GM19452 (cell line): ENCODE data around the gene SORBS2.

Experiments
- ATAC-seq: cut with Tn5 transposase; IDR thresholded peaks from one replicate; pipeline ENCODE4 v1.9.1; 2021; ENCODE audit not compliant: unreplicated experiment

SORBS2 gene

DNA sequence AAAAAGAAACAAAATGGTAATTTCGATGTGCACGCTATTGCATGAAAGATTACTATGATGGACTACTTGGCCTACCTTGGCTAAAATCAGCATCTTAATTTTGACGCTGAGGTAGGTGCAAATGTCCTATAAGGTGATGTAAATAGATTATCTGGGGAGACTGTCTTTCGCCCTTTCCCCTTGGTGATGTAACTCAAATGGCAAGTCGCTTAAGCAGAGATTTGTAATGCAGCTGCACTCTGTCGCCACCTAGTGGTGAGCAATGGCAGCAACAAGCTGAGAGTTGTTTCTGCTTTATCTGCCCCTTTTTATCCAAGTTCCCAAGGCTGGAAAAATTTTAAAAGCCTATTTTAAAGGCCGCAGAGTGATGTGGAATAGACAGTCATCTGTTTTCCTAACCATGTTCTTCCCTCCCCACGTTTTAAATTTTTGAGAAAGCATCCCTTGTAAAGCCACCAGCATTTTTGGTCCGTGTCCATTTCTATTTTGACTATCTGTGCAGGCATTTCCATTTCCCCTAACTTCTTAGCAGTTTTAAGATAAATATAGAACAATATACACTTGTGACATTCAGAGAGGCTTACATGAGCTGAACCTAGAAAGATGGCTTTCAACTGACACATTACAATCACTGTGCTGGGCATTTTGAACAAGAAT, 214.3 kb downstream of the SORBS2 start:
- ATAC-seq: peak; percentile 84

DNA sequence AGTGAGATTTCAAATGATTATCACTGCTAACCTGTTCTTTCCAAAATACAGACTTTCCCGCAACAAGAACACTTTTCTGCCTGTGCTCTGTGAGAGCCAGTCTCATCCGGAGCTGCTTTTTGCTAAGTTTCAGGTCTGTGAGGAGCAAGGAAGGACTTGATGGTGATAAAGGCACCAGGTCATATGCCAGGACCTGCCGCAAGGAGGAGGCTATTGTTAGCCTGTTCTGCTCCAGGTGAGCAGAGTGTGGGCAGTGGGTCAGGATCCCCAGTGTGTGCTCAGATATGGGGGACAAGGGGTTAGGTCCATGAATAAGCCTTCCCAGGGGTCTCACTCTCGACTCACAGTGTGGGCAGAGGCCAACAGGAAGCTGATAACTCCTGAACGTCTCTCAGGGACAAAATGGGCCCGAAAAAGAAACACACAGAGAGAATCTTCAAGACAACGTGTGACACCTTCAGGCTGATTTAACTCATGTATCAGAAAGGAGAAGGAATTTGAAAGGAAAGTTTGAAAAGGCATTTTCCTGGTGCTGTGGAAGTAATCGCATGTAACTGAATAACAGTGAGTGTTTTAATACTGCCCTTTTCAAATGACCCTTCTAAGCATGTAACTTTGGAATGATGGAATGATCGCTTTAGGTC, 219.0 kb downstream of the SORBS2 start:
- ATAC-seq: no peak

DNA sequence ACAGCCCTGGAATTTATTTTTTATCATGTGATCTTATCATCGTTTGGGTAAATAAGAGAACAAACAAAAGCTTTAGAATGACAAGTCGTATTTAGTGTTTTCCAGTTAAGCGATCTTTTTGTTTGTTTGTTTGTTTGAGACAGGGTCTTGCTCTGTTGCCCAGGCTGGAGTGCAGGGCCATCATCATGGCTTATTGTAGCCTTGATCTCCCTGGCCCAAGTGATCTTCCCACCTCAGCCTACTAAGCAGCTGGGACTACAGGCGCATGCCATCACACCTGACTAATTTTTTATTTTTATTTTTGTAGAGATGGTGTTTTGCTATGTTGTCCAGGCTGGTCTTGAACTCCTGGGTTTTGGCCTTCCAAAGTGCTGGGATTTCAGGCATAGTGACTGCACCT, 219.6 kb downstream of the SORBS2 start:
- ATAC-seq: no peak

DNA sequence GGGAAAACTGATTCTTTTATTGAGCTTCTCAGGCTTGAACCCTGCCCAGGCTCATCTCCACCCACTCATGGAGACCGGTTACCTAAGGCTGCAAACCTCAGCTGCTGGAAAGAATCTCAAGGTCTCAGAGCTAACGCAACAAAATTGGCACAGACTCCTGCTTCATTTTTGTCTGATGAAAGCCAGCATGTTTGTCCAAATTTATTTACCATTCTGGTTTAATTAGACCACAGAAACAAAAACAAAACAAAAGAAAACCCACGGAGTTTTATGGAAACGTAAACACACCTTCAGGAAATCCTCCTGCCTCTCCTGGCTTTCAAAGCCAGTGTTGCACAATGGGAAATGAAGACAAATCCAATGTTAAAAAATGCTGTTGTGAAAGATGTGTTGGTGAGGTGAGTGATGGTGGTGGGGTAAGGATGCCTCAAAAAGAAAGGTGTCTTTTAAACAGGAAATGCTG, 220.3 kb downstream of the SORBS2 start:
- no peak for ATAC-seq

DNA sequence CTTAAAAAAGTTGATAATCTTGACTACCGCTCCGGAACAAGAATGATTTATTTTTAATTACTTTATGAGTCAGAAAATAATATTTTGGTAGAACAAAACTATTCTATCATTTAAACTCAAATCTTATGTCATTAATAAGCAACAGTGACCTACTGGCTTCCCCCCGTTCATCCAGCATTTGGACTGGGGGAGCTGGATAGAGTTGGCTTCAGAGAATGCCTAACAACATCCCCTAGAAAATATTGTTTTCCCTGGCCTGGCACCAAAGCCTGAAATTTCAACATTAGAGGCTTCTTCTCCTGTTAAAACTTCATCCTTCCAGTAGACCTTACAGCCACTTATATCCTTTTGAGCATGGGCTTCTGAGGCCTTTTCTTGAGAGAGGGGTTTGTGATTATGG, 221.0 kb downstream of the SORBS2 start:
- ATAC-seq: no peak

DNA sequence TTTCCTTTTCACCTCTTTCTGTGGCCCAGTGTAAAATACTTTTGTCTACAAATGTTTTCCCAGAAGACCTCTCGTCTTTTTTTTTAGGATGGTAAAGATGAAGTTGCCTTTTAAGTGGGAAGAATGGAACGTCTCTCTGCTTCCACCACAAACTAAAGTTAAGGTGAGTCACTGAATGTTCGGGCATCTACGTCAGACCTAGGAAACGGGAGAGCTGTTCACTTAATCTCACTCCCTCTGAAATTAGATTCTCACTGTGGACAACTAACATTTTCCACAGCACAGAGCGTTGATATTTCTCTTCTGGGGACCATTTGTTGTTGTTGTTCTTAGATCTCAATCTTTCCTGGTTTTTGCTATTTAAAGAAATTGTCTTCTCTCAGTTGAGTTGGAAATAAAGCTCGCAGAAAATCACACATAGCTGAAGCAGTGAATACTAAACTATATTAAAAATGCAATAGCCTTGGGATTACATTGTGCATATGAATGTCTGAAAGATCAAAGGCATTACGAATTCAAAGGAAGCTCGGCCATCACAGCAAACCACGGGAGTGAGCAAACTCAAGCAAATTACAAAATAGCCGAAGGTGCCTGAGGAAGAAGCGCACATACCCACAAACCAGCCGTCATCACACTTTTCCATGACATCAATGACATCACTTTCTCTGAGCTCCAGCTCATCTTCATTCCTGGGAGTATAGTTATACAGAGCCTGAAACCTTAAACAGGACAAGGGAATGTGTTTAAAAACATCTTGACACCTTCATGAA, 222.7 kb downstream of the SORBS2 start:
- no peak for ATAC-seq

DNA sequence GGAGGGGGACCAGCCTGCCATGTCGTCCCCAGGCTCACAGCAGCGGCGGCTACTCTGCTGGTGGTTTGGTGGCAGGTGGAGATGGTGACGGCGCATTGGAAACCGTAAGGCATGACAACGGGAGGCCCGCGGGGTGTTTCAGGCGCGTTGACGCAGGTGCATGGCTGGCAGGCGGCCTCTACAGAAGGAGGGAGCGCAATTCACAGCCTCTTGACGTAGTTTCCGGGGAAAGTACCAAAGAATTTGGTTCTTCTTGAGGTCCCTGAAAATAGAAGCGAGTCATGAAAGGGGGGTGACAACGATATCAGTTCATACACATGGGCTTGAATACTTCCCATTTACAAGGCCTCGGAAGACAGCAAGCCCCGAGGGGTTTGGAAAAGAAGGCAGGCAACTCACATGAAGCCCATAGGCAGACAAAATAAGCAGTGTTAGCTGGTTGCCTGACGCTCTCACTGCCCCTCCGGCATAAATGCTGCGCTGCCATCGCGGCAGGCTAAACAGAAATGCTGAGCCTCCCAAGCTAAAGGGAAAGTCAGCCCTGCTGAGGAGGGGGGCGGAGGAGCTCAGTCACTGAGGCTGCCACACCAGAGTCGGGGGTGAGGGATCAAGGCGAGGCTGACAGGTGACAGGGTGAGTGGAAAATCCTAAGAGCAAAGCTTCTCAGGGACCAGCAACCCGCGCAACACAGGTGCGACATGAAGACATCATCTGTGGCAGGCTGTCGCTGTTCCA, 224.4 kb downstream of the SORBS2 start:
- ATAC-seq: peak; percentile 99

DNA sequence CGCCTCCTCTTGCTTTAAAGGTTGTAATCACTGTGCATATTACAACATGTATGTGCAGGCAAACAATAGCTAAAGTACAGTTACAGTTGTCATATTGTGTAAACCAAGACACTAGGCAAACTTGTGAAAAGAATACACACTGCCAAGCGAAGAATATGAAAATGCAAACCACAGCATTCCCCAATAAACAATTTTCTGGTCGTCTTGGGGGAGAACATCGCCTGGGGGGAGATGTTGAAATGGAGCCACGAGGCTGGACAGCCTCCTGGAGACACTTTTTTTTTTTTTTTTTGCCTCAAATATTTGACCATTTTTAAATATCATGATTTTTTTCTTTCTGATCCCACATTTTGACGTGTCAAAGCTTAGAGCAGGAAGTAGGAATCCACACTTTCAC, 225.0 kb downstream of the SORBS2 start:
- ATAC-seq: no peak

DNA sequence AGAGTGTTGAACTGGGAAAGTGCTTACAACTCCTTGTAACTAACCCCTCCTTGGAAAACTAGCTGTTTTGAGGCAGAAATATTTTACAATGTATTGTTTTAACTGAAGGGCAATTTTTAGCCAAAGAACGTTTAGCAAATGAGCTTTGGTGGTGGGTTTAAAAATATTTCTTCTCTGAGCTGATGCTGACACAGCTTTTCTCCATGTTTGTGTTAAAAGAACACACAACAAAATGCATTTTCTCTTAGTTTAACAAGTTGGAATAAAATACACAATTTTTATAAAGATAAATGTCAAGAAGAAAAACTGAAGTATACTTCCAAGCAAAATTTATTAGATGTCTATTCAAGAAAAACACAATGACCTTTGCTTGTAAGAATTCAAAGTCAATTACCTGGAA, 226.8 kb downstream of the SORBS2 start:
- no peak for ATAC-seq

DNA sequence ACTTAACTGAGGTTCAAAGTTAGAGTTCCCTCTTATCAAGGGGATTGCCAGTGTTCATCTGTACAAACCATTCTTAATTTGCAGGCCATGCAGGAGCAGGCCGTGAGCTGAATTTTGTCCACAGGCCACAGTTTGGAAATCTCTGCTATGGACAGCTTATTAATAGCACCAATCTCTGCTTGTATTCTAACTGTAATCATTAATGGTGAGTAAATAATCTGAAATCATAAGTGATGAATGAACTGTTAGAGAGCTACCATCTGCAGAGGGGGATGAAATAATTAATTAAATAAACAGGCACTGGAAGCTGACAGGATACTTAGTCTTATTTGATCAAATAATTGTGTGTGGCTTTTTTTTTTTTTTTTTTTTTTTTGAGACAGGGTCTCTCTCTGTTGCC, 228.2 kb downstream of the SORBS2 start:
- ATAC-seq: no peak

DNA sequence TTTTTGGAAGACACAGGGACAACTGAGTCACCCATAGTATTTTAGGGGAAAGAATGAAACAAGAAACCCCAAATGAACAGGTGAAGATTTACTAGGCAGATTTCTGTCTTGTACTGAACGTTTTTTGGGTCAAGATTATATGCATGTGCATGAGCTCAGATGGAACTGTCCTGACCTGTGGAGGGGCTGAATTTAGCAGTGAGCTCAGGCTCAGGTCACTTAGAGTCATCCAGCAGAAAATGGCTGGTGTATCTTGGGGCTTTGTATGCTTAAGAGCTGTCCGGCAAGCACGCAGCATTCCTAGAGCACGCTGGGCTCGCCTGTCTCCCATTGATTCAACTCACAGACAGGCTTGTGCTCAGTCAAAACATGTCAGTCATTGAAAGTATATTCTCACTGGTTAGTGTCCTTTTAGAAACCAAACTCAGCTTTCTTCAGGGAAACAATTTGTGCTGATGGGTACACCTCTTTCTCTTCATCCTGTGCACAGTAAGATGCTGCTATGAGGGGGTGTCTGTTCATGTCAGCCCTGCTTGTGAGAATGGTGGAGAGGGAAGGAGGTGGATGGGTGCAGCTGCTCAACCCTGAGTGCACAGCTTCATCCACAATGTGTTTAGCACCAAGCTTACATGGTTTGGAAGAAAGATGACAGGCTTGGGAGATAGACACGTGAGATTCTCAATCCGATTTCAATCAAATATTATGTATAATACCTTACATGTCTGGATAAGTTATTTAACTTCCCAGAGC, 229.2 kb downstream of the SORBS2 start:
- no peak for ATAC-seq

DNA sequence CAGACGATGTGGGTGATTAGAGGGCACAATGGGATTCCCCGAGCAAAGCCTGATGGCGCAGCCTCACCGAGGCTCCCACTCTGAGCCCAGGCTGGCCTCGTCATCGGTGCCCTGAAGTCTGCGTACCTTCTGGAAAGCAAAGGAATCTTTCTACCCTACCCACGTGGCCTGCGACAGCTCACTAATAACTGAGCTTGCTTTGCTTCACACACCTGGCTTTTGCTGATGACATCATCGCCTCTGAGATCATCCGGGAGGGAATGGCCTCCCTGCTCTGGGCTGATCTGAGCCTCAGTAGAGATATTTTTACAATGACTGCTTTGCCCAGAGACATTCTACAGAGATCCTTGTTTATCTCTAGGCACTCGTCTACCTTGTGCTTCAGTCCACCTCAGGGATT, 231.3 kb downstream of the SORBS2 start:
- no peak for ATAC-seq

DNA sequence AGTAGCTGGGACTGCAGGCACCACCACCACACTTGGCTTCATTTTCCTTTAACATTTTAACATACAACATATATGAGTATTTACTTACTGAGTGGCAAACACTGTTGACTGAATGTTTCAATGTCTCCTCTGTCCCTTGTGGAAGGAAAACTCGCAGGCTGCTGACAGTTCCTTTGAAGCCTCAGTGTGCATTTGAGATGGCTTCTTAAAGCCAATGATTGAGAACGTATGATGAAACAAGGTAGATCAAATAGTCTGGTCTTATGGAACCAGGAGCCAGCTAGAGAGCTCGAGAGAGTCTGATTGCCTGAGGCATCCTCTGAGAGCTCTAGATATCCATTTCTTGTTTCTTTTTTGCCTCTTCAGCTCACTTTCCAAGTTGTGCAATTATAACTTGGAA, 233.7 kb downstream of the SORBS2 start:
- ATAC-seq: no peak

DNA sequence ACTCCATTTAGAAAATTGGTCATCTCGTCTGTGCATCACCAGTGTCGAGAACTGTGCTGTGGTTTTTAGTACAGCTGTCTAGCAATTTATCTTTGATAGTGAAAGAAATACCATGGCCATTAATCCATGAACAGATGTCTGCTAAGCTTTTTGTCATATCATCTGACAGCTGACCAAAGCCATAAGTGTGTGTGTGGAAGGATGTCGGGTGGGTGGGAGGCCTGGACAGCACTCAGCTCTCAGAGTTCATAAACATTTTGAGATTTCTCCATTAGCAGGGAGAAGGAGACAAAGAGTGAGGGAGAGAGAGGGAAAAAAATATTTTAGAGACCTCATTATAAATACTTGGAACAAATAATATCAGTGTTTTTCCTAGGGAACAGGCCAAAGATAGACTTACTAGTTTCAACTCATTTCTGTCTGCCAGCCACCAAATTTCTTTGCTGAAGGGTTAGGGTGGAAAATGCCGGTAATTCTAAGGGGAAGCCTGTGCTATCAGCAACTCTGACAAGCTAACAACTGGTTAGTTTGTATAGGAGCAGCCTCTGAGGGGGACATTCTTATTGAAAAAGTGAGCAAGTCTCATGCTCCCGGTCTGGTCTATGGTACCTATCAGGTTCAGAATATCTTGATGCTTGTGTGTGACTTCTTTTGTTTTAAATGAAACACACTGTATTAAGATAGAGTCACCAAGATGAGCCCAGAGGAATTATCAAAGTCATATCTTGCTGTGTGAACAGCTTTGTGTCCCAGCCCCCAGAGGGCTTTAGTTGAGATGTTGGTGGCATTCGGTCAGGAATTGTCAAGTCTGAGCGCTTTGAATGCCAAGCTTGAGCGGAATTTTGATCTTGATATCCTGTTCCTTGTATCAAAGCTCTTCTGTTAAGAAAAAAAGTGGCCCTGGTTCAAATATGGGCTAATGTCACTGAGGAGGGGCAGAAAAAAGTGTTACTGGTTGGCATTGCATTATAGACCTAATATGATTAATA, 234.7 kb downstream of the SORBS2 start:
- ATAC-seq: no peak

DNA sequence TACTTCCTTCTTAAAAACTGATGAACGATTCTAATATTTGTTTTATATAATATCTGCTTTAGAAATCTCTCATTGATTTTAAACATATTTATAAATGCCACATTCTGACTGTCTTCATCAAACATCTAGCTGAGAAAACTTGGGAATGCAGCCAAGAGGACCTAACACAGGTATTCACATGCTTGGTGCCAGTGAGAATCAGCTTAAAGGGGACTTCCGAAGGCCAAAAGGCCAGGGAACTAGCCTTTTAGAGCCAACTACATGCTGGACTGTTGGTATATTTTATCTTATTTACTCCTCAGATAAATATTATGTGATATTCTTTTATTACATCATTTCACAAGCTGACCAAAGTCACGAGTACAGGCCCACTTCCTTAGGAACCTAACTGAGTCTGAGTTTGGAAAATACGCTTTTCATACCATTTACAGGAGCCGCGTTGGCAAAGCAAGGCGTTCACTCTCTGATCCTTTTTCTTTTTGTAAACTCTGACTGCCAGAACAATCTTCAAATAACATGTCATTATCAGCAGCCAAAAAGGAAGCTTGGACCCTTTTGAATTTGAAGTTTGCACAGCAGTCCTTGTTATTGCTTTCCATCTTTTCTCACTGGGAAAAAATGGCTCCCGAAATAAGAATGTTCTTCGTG, 235.6 kb downstream of the SORBS2 start:
- no peak for ATAC-seq

DNA sequence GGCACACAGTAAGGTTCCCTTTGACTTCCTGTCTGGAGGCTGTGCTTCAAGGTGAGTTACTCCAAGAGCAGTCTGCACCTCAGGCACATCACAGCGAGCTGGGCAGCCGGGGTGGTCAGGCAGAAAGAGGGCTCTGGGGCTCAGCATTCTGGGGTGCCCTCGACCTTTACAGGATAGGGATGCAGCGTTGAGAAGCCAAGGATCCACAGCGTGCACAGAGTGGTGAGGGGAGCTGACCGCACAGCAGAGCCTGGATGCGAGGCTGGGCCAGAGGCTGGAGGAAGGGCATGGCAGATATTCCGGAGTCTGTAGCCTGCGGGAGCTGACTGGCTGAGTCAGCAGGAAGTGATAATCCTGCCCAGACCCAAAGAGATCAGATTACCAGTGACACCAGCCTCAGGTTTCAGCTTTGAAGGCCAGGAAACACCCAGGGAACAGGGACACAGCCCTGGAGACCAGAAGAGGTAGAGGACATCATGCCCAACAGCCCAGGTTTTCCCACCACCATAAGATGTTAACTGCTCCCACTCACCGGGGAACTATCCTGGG, 238.3 kb downstream of the SORBS2 start:
- ATAC-seq: no peak

DNA sequence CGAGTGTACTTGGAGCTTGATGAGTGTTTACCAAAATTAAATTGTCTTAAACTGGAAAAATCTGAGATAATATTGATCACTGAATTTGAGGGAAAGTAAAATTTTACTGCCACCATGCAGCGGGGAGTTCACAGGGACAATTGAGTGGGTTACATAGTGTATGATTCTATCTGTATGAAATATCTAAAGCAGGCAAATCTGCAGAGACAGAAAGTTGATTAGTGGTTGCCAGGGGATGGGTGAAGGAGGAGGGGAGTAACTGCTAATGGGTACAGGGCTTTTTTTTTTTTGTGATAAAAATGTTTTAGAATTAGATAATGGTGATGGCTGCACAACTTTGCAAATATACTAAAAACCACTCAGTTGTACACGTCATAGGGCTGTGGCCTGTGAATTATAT, 241.3 kb downstream of the SORBS2 start:
- no peak for ATAC-seq

DNA sequence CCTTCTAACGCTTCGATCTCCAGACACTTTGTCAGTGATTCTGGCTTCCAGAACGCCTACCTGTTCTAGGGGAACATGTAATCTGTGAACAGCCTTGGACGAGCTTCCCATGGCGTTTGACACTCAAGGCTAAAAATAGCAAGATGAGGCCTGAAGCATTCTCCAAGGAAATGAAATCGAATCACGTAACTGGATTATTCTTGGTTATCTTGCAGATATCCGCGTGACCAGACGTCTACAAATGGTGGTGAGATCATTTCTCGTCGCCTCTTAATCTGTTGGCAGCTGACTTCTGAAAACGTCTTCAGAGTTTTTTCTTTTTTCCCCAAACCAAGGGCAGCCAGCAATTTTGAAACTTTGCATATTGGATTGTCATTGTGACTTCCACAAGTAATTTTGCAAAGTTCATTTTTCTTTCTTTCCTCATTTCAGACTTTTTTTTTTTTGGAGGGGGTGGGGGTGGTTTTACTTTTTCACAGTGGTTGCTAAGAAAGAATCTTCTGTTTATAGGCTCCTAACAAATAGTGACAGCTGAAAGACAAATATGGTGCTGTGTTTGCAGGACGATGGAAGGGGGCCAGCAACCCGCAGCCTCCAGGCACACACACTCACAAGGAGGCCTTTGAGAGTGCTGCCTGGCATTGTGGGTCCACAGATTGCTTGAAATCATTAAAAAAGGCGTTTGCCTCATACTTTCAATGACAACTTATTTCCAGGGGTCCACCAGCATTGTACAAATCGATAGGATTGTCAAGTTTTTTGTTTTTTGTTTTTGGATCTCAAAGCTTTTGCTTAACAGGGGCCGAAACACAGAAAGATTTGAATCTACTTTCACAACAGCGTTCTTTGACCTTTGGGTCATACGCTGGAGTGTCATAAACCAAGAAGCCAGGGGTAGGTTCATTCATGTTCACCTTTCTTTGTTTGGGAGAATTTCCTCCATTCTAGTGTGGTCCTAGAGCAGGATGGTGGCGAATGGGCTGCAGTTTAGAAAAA, 244.3 kb downstream of the SORBS2 start:
- ATAC-seq: no peak
